Pons (tissue), 1 donor: ENCODE data around the gene GTF2F1.
"Not testable (repeated sequence)": the region's sequence is repeated elsewhere in the genome, so short reads cannot be mapped to it uniquely, and the experiment has no call there.

Experiments used
- DNase-seq: peaks from one replicate; pipeline ENCODE4 v3.0.0-alpha.2; 2016; ENCODE audit warnings: low spot score

GTF2F1 gene, protein sequence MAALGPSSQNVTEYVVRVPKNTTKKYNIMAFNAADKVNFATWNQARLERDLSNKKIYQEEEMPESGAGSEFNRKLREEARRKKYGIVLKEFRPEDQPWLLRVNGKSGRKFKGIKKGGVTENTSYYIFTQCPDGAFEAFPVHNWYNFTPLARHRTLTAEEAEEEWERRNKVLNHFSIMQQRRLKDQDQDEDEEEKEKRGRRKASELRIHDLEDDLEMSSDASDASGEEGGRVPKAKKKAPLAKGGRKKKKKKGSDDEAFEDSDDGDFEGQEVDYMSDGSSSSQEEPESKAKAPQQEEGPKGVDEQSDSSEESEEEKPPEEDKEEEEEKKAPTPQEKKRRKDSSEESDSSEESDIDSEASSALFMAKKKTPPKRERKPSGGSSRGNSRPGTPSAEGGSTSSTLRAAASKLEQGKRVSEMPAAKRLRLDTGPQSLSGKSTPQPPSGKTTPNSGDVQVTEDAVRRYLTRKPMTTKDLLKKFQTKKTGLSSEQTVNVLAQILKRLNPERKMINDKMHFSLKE

DNA sequence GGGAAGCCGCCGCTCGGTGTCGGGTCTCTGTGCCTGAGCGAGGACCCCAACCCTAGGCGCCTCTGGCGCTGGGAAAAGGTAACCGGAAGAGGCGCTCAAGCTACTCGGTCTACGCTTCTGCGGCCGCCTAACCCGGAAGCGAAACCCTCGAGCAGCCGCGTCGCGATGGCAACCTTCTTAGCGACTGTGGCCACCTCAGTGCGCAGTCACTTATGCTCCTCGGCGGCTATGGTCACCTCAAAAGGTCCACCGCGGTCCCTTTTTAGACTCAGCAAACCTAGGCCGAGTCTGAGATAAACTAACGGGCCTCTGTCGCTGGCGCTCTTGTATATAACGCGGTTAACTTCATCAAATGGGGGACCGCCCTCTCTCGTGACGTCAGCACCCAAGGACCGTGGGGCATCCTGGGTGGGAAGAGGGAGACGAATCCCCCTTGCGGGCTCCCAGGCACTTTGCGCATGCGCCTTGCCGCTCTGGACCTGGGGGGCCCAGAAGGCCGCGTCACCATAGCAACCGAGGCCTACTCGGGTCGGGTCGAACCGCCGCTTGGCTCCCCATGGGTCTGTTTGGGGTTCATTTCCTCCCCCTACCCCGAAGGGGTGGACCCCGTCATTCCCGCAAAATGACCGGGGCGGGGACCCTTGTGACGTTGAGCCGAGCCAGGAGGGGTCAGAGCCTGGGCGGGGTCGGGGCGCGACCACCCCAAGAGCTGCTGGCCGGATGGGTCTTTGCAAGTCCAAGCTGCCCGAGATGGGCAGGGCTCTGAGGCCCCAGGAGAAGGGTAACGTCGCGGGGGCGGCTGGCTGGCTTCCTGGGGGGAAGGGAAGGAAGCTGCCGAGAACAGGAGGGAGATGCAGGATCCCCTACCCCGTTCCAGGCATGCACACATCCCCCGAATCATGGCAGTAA, at the start of gene GTF2F1:
TSS of gene GTF2F1 (minus strand) at position 91 of the 909 bp plus-strand sequence. CDS start 169 bp downstream, outside the sequence.
- peak; percentile 96 for DNase-seq

DNA sequence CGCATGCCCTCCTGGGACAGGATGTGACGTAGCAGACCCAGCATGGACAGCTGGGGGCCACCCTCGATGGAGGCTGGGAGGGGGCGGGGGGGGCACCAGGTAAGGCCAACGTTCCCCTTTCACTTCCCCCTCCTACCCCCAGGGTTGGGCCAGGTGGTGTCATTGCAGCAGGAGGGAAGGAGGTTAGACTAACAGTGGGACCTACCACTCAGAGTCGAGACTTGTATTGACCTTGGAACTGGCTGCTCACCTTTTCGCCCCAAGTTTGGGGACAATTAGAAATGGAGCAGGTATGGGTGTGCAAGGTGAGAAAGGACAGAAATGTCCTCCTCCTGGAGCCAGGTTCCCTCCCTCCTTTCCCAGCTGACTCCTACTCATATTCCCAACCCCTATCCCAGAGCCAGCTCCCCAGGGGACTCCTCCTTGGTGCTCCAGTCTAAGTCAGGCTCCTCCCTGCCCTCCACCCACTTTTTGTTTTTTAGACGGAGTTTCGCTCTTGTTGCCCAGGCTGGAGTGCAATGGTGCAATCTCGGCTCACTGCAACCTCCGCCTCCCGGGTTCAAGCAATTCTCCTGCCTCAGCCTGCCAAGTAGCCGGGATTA, 49.2 kb upstream of the GTF2F1 start:
- no peak for DNase-seq

DNA sequence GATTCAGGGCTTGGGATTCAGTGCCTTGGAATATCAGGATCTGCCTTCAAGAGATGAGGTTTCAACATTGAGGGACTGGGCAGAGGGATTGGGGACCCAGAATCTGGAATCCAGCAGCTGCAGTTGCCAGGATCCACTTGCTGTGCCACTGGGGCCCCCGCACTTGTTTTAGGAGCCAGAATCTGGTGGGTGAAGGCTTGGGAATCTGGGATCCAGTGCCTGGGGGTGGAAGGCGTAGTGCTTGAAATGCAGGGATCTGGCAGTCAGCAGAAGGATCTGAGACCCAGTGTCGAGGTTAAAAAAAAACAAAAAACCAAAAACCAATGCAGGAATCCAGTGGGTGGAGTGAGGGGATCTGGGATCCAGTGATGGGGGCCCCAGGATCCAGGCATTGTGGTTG, 47.9 kb upstream of the GTF2F1 start:
- DNase-seq: no peak

DNA sequence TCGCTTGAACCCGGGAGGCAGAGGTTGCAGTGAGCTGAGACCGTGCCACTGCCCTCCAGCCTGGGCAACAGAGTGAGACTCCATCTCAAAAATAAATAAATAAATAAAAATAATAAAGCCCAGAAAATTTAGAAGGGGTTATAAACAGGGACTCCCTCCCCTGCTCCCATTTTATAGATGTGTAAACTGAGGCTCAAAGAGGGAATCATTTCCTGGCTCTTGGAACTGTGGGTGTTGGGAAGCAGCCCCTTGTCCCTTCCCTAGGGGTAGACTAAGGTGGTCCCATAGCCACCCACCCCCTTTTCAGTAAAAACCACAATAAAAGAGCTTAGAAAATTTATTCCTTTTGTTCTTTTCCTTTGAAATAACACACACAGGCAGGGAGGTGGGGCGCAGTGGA, 46.8 kb upstream of the GTF2F1 start:
- DNase-seq: no peak

DNA sequence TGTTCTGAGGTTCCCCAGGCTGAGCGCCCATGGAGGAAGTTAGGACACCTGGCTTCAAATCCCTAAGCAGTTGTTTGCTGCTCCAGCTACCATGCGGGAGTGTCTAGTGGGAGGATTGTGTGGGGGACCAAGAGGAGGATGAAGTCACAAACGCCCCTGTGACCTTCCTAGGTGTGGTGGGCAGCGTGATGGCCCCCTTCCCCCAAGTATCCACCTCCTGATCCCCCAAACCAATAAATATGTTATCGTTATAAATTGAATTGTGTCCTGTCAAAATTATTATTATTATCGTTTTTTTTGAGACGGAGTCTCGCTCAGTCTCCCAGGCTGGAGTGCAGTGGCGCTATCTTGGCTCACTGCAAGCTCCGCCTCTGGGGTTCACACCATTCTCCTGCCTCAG, 40.7 kb upstream of the GTF2F1 start, which contains the start of gene SLC25A41:
TSS of gene SLC25A41 (minus strand) at position 101 of the 400 bp plus-strand sequence. CDS start at position 31, 70 bp downstream.
- DNase-seq: no peak

DNA sequence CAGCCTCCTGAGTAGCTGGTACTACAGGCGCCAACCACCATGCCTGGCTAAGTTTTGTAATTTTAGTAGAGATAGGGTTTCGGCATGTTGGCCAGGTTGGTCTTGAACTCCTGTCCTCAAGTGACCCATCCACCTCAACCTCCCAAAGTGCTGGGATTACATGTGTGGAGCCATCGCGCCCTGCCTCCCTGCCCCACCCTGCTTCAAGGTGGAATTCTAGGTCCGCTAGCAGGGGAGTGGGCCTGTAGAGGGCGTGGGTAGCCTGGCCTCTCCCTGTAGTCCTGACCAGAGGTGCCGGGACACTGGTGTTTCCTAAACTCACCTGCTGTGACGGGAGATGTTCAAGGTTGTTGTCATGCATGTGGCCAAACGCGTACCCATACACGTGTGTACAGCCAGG, 40.2 kb upstream of the GTF2F1 start:
- DNase-seq: no peak

DNA sequence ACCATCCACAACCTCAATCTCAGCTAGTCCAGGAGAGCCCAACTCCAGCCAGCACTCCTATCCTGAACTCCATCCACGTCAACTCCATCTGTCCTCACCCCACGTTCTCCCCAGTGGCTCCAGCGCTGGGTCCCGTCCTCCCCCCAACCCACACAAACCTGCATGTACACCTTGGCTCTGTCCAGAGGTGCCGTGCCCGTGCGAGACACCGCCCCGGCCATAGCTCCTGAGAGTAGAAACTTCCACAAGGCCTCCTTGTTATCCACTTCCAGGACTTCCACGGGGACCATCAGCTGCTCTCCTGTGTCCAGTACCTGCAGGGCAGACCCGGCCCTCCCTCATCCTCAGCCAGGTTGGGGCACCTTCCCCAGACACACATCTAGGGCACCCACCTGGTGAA, 38.9 kb upstream of the GTF2F1 start:
- no peak for DNase-seq

DNA sequence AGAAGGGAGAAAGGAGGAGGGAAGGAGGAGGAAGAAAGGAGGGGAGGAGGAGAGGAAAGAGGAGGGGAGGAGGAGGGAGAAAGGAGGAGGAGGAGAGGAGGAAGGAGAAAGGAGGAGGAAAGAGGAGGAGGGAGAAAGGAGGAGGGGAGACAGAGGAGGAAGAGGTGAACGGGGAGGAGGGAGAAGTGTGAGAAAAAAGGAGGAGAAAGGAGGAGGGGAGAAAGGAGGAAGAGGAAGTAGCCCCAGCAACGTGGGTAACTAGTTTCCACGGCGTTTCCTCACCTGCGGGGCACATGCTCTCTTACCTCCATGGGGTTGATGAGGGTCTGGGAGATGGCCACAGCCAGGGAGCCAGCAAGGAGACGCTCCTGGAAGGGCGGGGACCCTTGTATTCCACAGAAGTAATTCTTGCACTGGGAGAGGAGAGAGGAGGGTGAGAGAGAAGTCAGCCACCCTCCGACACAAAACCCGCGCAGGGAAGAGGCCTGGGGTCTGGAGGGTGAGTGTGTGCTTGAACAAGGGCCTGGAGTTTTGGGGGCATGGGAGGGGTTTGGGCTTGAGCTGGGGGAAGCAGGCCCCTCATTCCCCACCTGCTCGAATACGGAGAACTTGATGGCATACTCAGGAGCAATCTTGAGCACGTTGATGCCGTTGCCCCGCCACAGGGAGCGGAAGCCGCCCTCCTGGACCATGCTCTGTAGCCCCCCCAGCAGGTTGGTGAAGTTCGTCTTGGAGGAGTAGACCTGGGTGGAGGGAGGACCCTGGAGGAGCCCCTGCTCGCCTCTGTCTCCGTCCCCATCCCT, 36.7 kb upstream of the GTF2F1 start:
- DNase-seq: no peak

DNA sequence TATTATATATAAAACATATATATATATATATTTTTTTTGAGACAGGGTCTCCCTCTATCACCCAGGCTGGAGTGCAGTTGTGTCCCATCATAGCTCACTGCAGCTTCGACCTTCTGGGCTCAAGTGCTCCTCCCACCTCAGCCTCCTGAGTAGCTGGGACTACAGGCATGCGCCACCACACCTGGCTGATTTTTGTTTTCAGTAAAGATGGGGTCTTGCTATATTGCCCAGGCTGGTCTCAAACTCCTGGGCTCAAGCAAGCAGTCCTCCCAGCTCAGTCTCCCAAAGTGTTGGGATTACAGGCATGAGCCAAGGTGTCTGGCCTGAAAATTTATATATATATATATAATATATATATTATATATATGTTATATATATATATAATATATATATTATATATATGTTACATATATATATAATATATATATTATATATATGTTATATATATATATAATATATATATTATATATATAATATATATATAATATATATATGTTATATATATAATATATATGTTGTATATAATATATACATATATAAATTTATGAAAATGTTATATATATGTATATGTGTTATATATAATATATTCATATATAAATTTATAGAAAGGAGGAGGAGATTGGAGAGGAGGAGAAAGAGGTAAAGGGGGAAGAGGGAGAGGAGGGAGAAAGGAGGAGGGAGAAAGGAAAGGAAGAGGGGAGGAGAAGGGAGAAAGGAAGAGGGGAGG, 35.9 kb upstream of the GTF2F1 start:
- DNase-seq: not testable (repeated sequence)

DNA sequence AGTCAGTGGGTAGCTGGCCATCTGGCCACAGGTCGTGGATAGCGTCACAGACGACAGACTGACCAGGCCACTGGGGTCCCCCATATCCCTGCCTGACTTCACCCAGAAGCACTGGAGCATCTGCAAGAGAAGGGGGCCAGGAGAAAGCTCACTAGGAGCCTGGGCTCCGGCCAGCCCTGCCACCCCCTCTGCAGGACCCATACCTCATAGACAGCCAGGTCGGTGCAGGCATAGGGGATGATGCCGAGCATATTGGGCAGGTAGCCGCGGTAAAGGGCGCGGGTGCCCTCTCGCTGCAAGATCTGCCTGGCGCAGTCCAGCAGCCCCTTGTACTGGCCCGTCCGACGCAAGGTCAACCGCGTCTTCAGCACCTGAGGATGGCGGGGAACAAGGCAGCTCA, 34.2 kb upstream of the GTF2F1 start:
- no peak for DNase-seq

DNA sequence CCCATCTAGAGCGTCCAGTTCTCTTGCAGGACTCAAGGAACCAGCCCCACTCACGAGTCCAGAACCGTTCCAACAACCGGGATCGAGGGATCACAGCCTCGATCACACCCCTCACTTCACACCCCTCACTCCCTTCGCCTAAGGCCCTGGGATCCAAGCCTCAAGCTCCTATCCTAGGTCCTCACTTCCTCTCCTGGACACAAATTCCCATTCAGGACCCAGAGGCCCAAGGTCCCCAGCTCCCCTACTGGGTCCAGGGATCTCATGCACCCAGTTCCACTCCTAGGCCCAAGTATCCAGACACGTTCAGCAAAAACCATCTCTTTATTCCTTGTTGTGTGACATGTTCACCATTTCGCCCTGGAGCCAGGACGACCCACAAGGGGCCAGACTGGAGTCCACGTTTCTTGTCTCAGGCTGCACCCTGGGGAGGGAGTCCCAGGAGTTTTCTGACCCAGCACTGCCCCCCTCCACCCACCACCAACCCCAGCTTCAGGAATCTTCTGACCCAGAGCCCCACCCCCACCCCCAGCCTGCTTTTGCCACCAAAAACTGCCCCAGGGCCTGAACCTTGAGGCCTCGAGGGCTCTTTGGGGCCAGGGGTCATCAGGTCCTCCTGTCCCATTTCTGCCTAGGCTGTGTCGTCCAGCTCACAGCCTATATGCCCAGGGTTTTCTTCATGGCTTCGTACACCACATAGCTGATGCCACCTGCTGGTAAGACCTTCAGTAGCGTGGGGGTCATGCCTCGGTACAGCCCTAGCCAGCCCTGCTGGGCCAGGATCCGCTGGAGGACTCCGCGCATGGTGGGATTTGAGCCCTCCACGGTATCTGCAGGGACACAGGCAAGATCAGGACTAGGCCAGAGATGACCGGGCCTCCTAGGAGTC, 33.0 kb upstream of the GTF2F1 start:
- no peak for DNase-seq

DNA sequence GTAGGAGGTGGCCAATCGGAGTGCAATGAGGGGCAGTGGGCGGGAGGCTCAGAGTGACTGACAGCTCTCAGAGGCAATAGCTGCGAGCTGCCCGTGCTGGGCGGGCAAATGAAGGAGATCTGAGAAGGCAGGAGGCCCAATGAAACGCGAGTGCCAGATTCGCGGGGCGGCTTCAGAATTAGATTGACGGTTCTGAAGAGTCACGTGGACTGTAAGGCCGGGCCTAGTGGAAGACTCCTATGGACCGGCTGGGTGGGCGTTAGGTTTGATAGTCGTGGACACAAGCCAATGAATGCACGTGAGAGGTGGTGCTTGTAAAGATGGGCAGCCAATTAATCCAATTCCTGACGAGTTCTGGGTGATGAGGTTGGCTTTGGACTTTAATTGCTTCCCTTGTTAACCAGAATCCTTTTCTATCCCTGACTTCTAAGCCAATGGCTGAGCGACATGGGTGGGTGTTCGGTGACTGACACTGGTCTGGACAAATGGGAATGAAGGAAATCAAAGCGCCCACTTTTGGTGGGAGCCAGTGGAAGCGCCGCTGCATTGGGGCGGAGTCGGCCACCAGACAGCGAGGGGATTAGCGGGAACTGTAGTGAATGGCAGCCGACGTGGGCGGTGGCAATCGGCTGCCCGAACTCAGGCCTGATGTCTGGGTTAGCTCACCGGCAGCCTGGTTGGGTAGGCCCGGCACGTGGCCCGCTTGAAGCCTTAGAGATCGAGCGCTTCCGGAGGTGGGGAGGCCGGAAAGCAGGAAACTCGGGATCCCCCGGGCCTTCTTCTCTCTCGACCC, 32.2 kb upstream of the GTF2F1 start:
- peak; percentile 100 for DNase-seq

DNA sequence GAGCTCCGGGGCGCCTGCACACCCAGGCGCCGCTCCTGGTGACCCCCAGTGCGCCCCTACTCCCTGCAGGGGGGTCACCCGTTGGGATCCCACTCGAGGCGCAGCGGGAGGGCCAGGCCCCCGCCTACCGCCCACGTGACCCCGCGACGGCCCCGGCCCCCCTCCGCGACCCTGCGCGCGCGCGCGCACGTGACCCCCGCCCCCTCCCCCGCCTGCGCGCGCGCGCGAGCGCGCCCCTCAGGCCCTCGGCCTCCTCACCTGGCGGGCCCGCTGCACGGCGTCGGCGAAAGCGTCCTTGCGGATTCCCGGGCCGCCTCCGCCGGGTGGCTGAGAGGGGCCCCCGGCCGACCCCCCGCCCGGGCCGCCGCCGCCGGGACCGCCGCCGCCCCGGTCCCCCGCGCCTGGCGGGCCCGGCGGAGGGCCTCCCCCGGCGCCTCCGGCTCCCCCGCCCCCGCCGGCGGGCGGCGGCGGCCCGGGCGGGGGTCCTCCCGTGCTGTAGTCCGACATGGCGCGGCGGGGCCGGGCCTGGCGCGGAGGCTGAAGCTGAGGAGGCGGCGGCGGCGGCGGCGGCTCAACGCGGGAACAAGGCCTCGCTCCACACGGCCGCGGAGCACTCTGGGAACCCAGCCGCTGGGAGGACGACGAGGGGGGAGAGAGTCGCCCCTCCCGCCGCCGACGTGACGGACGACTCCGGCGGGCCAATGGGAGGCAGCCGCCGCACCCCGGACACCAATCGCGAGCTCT, 31.4 kb upstream of the GTF2F1 start, which contains the start of gene KHSRP:
TSS of gene KHSRP (minus strand) at position 617 of the 744 bp plus-strand sequence. CDS start at position 507, 110 bp downstream.
- no peak for DNase-seq

DNA sequence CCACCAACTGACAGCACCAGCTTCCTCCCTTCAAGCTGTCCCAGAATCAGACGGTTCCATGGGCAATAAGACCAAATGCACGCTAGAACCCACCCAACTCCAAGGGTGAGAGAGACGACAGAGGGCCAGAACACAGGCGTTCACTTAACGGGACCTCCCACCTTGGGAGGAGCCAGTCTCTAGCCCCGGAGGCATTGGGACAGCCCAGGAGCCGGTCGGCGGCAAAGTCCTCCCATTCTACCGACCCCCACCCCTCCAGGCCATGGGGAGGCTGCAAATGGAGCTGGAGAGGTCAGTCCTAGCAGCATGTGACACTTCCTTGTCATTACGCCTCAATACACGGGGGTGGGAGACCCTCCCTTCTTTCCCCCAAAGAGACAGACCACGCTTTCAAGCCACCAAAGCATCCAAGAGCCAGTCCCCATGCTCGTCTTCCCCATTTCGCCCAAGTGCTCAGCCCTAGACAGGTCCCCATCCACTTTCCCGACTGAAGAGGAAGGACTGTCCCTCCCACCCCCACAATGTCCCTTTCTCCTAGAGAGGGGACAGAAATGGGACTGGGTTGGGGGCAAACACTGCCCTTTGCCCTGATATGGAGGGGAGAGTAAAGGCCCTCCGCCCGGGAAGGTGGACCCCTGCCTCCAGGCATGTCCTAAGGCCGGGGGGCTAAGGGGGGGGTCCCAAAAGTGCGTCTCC, 30.7 kb upstream of the GTF2F1 start:
- DNase-seq: peak; percentile 24

DNA sequence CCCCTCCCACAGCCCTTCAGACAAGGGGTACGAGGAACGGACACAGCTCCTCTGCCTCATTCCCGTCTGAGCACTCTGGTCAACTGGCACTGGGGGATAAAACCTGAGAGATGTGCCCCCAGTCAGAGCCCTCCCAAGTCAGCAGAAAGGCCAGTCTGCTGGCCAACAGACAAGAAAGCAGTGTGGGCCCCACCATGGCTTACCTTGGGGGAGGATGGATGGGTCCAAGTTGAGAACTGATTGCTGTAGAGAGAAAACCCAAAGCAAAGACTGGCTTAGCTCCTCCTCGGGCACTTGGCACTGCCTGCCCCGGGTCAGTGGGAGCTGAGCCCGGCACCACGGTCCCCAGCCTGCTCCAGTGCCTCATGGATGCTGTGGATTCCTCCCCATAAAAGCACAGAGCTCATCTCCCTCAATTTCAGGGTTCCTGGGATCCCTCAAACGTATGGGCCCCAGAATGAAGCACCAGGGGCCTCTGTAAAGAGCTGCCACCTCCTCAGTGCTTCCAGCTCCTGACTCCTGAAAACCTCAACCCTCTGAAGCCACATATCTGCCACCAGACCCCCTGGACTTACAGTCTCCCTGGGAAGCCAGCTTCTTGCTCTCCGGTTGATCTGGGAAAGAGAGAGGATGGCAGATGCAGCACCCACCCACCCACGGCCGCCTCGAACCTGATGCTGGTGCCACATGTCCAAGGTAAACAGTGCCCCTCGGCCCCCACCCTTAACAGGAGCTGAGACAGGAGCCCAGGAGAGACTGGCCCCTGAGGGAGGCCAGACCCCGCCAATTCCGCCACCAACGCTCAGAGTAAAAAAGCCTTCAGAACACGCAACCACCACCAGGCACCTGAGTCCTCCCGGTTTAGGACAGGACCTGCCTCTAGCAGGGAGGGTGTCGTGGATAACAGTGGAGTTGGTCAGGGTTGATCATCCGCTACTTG, 28.4 kb upstream of the GTF2F1 start:
- DNase-seq: no peak

DNA sequence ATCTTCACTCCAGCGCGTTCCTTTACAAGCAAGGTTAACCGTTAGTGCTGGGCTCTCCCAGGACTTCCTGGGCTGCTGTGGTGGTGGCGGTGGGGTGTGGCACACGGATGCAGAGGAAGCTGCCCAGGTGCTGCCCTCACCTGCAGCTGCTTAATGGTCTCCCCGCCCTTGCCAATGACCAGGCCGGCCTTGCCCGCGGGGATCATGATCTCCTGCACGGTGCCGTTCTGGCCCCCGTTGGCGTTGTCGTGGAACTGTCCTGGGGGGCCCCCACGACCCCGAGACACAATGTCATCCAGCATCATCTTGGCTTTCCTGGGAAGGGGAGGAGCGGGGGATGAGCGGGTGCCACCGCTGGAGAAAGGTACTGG, 25.6 kb upstream of the GTF2F1 start:
- DNase-seq: no peak
